ENCODE data around the gene SLC39A11. TPM values are rescaled to one million over a fixed set of nuclear protein-coding genes. Genes with fewer than 3 reads are reported as not detected.
"Not testable (repeated sequence)": the region's sequence is repeated elsewhere in the genome, so short reads cannot be mapped to it uniquely, and the experiment has no call there.

The SLC39A11 gene
- total RNA-seq, 1 donor from 2014 or later, result 16.3 TPM

- peak; percentile 41 for TF ChIP-seq CTCF (IDR thresholded peaks at IDR 0.05; ENCODE audit: partially characterized antibody, unreplicated experiment)
- no peak for DNase-seq
- Mint-ChIP-seq H3K4me3 (ENCODE audit: unreplicated experiment) (no peak overlapping the region), H3K27me3 (ENCODE audit: unreplicated experiment) (peaks cover 2% of the 10 kb centered on the region), H3K9me3 (ENCODE audit: unreplicated experiment) (peaks cover 4% of the 10 kb centered on the region), H3K27ac (ENCODE audit: unreplicated experiment) (no peak overlapping the region), H3K4me1 (ENCODE audit: low read depth, unreplicated experiment) (peaks cover 4% of the 10 kb centered on the region), H3K36me3 (ENCODE audit: unreplicated experiment) (peaks cover 30% of the 10 kb centered on the region)
These were observed 265.9 kb downstream of the SLC39A11 start for GRCh38 chr17:72826602-72827001.

GRCh38 chr17:72826059-72826458 is 266.4 kb downstream of the SLC39A11 start:
- not testable (repeated sequence) for H3K4me3 Mint-ChIP-seq (ENCODE audit: unreplicated experiment); DNase-seq; H3K4me1 Mint-ChIP-seq (ENCODE audit: low read depth, unreplicated experiment); H3K27me3 Mint-ChIP-seq (ENCODE audit: unreplicated experiment); H3K9me3 Mint-ChIP-seq (ENCODE audit: unreplicated experiment); H3K27ac Mint-ChIP-seq (ENCODE audit: unreplicated experiment)
- peaks cover 30% of the 10 kb centered on the region for H3K36me3 Mint-ChIP-seq (ENCODE audit: unreplicated experiment)

- TF ChIP-seq CTCF (IDR thresholded peaks at IDR 0.05; ENCODE audit: partially characterized antibody, unreplicated experiment), result no peak
- H3K27me3 Mint-ChIP-seq (ENCODE audit: unreplicated experiment), result peaks cover 2% of the 10 kb centered on the region
These were observed 267.3 kb downstream of the SLC39A11 start for GRCh38 chr17:72825218-72825617.

GRCh38 chr17:72824267-72824666 is 268.2 kb downstream of the SLC39A11 start:
- H3K36me3 Mint-ChIP-seq (ENCODE audit: unreplicated experiment), result peaks cover 30% of the 10 kb centered on the region
- not testable (repeated sequence) for H3K27ac Mint-ChIP-seq (ENCODE audit: unreplicated experiment); H3K27me3 Mint-ChIP-seq (ENCODE audit: unreplicated experiment); H3K4me3 Mint-ChIP-seq (ENCODE audit: unreplicated experiment); H3K9me3 Mint-ChIP-seq (ENCODE audit: unreplicated experiment); H3K4me1 Mint-ChIP-seq (ENCODE audit: low read depth, unreplicated experiment); DNase-seq

More at GRCh38 chr17:72825218-72825617, 267.3 kb downstream of the SLC39A11 start:
- Mint-ChIP-seq H3K4me3 (ENCODE audit: unreplicated experiment) (no peak overlapping the region), H3K4me1 (ENCODE audit: low read depth, unreplicated experiment) (peaks cover 4% of the 10 kb centered on the region), H3K9me3 (ENCODE audit: unreplicated experiment) (peaks cover 4% of the 10 kb centered on the region), H3K27ac (ENCODE audit: unreplicated experiment) (no peak overlapping the region), H3K36me3 (ENCODE audit: unreplicated experiment) (peaks cover 30% of the 10 kb centered on the region)
- no peak for DNase-seq

- Mint-ChIP-seq H3K9me3 (ENCODE audit: unreplicated experiment) (peaks cover 4% of the 10 kb centered on the region), H3K27ac (ENCODE audit: unreplicated experiment) (no peak overlapping the region), H3K27me3 (ENCODE audit: unreplicated experiment) (peaks cover 2% of the 10 kb centered on the region), H3K36me3 (ENCODE audit: unreplicated experiment) (peaks cover 30% of the 10 kb centered on the region), H3K4me1 (ENCODE audit: low read depth, unreplicated experiment) (no peaks in the 10 kb centered on the region), H3K4me3 (ENCODE audit: unreplicated experiment) (no peak overlapping the region)
- DNase-seq, result no peak
- no peak for TF ChIP-seq CTCF (IDR thresholded peaks at IDR 0.05; ENCODE audit: partially characterized antibody, unreplicated experiment)
These were observed 270.0 kb downstream of the SLC39A11 start for GRCh38 chr17:72822358-72823023.

GRCh38 chr17:72816406-72816805 is 276.1 kb downstream of the SLC39A11 start:
- Mint-ChIP-seq H3K9me3 (ENCODE audit: unreplicated experiment) (peaks cover 3% of the 10 kb centered on the region), H3K36me3 (ENCODE audit: unreplicated experiment) (peaks cover 5% of the 10 kb centered on the region), H3K4me1 (ENCODE audit: low read depth, unreplicated experiment) (no peaks in the 10 kb centered on the region), H3K4me3 (ENCODE audit: unreplicated experiment) (no peak overlapping the region), H3K27ac (ENCODE audit: unreplicated experiment) (no peak overlapping the region), H3K27me3 (ENCODE audit: unreplicated experiment) (no peaks in the 10 kb centered on the region)
- no peak for DNase-seq
- no peak for TF ChIP-seq CTCF (IDR thresholded peaks at IDR 0.05; ENCODE audit: partially characterized antibody, unreplicated experiment)
